SK-N-MC (cell line): ENCODE measurements around the gene KIAA1328.

Source experiments
- EZH2 ChIP-seq: fragments of 200-600 bp; sonication (generic); IDR thresholded peaks from one replicate; pipeline ENCODE4 v1.6.1; 2017; ENCODE audit warnings: antibody characterized with exemption
- POLR2AphosphoS5 ChIP-seq: IDR thresholded peaks from 2 replicates; pipeline ENCODE4 v1.6.1; 2012; ENCODE audit warnings: mild to moderate bottlenecking, low read depth, low read length, borderline replicate concordance

- no peak for TF ChIP-seq EZH2
- no peak for TF ChIP-seq POLR2AphosphoS5
These were observed 424.7 kb downstream of the KIAA1328 start for GRCh38 chr18:37253394-37254235.
